ENCODE measurements around the gene ALG6.

Gene ALG6

DNA sequence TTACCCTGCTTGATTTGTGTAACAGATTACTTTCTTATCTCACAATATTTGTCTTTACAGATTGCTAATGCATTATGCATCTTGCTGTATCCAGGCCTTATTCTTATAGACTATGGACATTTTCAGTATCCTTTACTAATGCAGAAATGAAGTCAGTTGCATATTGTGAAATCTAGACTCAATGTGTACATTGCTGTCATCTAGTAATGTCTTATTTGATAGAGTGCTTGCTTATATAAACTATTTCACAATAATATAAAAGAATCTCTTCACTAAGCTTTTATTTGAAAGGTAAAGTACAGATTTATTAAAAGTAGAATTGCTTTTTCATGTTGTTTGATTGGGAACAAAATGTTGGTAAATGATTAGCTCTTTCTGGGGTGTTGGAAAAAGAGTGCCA lies 39.6 kb downstream of the ALG6 start:
- Histone ChIP-seq H3K27me3 (no peaks in the 10 kb centered on the region), H3K4me1 (no peaks in the 10 kb centered on the region), H3K9me3 (no peaks in the 10 kb centered on the region), H3K36me3 (peaks cover 8 to 15% (median 10%) of the 10 kb centered on the region in 3 donors), H3K4me3 (no peak overlapping the region), H3K27ac (no peak overlapping the region)
- intact Hi-C loops (cut with DNase I; ENCODE audit: low total_unique reads), result no loop called here
- DNase-seq, result no peak
- TF ChIP-seq, protein P1, sequence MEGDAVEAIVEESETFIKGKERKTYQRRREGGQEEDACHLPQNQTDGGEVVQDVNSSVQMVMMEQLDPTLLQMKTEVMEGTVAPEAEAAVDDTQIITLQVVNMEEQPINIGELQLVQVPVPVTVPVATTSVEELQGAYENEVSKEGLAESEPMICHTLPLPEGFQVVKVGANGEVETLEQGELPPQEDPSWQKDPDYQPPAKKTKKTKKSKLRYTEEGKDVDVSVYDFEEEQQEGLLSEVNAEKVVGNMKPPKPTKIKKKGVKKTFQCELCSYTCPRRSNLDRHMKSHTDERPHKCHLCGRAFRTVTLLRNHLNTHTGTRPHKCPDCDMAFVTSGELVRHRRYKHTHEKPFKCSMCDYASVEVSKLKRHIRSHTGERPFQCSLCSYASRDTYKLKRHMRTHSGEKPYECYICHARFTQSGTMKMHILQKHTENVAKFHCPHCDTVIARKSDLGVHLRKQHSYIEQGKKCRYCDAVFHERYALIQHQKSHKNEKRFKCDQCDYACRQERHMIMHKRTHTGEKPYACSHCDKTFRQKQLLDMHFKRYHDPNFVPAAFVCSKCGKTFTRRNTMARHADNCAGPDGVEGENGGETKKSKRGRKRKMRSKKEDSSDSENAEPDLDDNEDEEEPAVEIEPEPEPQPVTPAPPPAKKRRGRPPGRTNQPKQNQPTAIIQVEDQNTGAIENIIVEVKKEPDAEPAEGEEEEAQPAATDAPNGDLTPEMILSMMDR (IDR thresholded peaks at IDR 0.05), result no peak

DNA sequence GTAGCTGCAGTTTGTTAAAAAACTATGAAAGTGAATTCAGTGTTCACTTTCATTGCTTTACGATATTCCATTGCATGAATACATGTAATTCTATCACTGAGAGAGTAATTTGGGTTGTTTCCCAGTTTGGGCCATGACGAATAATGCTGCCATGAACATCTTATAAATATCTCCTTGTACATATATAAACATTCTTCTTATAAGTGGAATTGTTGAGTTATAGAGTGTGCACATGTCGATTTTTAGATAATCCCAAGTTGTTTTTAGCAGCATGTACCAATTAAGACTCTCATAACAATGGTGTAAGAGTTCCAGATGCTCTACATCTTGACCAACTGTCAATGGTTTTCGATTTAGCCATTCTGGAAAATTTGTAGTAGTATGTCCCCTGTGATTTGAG lies 40.9 kb downstream of the ALG6 start:
- TF ChIP-seq, protein P1 (IDR thresholded peaks at IDR 0.05), result no peak
- Histone ChIP-seq H3K4me1 (no peaks in the 10 kb centered on the region), H3K27ac (no peak overlapping the region), H3K36me3 (peaks cover 8 to 23% (median 11%) of the 10 kb centered on the region in 3 donors), H3K9me3 (no peaks in the 10 kb centered on the region), H3K27me3 (no peaks in the 10 kb centered on the region), H3K4me3 (no peak overlapping the region)
- DNase-seq, result no peak
- intact Hi-C loops (cut with DNase I; ENCODE audit: low total_unique reads), result no loop called here

DNA sequence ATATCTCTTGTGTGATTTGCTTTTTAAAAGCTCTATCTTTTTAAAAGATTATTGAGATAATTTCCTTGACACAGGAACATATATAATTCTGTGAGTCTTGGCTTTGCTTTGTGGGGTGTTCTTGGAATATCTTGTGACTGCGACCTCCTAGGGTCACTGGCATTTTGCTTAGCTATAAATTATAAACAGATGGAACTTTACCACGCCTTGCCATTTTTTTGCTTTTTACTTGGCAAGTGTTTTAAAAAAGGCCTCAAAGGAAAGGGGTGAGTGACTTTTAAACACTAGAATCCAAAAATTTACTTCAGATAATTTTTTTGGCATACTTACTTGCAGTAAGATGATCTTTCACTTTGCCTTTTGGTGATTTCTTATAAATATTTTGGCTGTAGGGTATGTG lies 43.6 kb downstream of the ALG6 start:
- Histone ChIP-seq H3K4me1 (no peaks in the 10 kb centered on the region), H3K27ac (no peak overlapping the region), H3K27me3 (no peaks in the 10 kb centered on the region), H3K36me3 (peaks cover 0 to 21% (median 12%) of the 10 kb centered on the region in 3 donors), H3K4me3 (no peak overlapping the region), H3K9me3 (no peaks in the 10 kb centered on the region)
- TF ChIP-seq, protein P1 (IDR thresholded peaks at IDR 0.05), result no peak
- intact Hi-C loops (cut with DNase I; ENCODE audit: low total_unique reads), result no loop called here
- no peak for DNase-seq

DNA sequence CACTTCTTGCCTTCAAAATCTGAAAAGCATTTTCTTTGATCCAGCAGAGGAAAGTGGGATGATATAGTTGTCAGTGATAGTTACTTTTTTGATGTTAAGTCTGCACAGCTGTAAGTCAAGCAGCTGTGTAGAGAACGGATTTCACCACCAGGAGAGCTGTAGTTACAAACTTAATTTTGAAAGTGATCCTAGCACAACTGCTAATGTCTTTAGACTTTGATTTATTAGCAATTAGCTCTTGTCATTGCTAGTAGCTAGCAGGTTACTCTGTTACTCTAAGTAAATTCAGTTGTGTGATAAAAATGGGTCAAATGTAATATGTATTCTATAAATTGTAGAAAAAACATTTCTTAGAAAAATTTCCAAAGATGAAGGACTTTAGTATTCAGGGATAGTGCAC lies 46.0 kb downstream of the ALG6 start:
- H3K9me3 ChIP-seq, result no peaks in the 10 kb centered on the region
- intact Hi-C loops (cut with DNase I; ENCODE audit: low total_unique reads), result no loop called here
- no peak for DNase-seq
- peaks cover 0 to 21% (median 12%) of the 10 kb centered on the region in 3 donors for H3K36me3 ChIP-seq
- no peak overlapping the region for H3K27ac ChIP-seq
- H3K27me3 ChIP-seq, result no peaks in the 10 kb centered on the region
- H3K4me3 ChIP-seq, result no peak overlapping the region
- H3K4me1 ChIP-seq, result no peaks in the 10 kb centered on the region
- TF ChIP-seq, protein P1 (IDR thresholded peaks at IDR 0.05), result no peak

DNA sequence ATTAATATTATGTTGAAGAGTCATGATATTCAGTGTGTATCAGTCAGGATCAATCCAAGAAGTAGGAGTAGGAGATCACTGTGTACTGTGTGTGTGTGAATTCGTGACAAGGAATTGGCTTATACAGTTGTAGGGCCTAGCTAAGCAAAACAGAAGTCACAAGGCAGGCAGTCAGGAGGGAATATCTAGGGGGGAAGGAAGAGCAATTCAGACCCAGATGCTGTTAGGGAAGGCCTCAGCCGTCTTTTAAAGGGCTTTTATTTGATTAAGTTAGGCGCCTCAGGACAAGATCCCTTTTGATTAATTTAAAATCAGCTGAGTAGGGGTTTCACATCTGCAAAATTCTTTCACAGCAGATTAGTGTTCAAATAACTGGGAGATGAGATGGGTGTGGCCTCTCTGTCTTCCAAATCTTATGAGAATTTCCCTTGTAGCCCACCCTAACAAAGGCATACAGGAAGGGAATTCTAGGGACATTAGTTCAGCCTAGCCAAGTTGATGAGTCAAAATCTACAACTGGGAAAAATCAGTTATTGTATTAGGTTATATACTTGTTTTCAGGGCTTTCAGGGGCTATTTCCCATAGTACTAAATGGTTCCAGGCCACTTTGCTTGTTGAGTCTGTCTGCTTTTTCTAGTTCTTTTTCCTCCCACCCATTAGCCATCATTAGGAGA lies 47.4 kb downstream of the ALG6 start:
- no peaks in the 10 kb centered on the region for H3K27me3 ChIP-seq
- H3K27ac ChIP-seq, result no peak overlapping the region
- H3K9me3 ChIP-seq, result no peaks in the 10 kb centered on the region
- TF ChIP-seq, protein P1 (IDR thresholded peaks at IDR 0.05), result no peak
- no peak for DNase-seq
- peaks cover 0 to 21% (median 12%) of the 10 kb centered on the region in 3 donors for H3K36me3 ChIP-seq
- intact Hi-C loops (cut with DNase I; ENCODE audit: low total_unique reads), result no loop called here
- H3K4me3 ChIP-seq, result no peak overlapping the region
- H3K4me1 ChIP-seq, result no peaks in the 10 kb centered on the region

Measured in tibial artery (tissue), 4 donors.